ENCODE measurements around the gene MUC5AC. TPM values are rescaled to one million over a fixed set of nuclear protein-coding genes. Genes with fewer than 3 reads are reported as not detected.

MUC5AC gene
- total RNA-seq, 4 donors from 2014 or later, result under 0.01 TPM; not detected in 1

DNA sequence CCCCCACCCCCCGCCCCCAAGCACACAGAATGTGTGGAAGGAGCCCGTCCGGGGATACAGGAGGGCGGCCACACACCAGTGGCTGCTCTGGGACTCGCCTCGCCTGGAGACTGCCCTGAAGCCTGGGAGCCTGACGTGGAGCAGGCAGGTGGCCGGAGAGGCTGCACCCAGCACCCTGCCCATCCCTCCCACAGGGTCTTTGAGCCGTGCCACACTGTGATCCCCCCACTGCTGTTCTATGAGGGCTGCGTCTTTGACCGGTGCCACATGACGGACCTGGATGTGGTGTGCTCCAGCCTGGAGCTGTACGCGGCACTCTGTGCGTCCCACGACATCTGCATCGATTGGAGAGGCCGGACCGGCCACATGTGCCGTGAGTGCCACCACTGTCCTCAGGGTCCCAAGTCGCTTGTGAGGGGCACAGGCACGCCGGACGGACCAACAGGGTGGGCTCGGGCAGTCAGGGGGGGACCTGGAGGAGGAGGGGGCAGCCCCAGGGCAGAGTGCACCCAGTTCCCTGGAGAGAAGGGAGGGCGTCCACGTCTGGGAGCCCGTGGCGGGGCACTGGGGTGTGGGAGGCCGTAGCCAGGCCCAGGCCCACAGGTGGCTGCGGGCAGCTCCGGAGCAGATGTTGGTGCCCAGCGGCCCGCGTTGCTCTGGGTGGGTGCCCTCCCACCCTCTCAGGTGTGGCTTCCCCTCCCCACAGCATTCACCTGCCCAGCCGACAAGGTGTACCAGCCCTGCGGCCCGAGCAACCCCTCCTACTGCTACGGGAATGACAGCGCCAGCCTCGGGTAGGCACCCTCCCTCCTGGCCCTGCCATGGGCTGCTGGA, 38.1 kb downstream of the MUC5AC start:
- no peak overlapping the region for H3K4me3 ChIP-seq
- H3K9me3 ChIP-seq, result no peaks in the 10 kb centered on the region
- peaks cover 0 to 94% (median 27%) of the 10 kb centered on the region in 4 donors for H3K27me3 ChIP-seq
- no peaks in the 10 kb centered on the region for H3K4me1 ChIP-seq
- TF ChIP-seq POLR2AphosphoS5 (IDR thresholded peaks at IDR 0.05), result no peak
- H3K36me3 ChIP-seq, result no peaks in the 10 kb centered on the region
- WGBS, result 89% methylated on average over 33 of the region's 41 CpGs
- intact Hi-C loops (cut with DNase I), result no loop called here
- no peak overlapping the region for H3K27ac ChIP-seq (replicated peaks in 1 of 4)
- DNase-seq (ENCODE audit: extremely low spot score), result no peak

DNA sequence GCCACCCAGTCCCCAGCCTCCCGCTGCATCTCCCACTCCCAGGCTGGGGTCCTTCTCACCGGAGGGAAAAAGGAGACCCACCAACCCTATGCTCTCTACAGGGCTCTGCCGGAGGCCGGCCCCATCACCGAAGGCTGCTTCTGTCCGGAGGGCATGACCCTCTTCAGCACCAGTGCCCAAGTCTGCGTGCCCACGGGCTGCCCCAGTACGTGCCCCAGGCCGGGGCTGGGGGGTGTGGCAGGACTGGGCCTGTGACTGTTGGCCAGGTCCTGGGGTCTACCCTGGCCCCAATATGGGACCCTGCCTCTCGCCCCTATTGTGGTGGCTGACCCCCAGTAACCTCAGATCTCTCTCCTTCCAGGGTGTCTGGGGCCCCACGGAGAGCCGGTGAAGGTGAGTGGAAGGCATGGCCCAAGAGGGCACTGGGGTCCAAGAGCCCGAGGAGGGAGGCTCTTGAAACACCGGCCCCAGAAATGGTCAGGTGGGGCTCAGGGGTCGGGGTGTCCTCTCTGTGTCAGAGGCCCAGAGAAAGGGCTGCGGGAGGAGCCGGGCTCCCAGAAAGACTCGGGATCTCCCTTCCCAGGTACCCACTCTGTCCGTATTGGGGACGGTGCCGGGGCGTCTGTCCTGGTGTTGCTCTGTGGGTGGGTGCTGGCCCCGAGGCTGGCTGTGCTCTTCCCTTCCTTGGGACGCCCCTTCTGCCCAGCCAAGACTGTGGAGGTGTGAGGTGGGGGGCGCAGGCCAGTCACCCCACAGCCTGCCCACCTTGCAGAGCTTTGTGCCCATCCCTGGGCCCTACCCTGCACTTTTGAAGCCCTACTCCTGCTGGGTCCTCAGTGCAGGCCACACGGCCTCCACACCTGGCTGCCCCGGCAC, 39.0 kb downstream of the MUC5AC start:
- TF ChIP-seq POLR2A (IDR thresholded peaks at IDR 0.05; ENCODE audit: low read depth) (no peak), EP300 (IDR thresholded peaks at IDR 0.05) (no peak), POLR2AphosphoS5 (IDR thresholded peaks at IDR 0.05) (no peak)
- TF ChIP-seq, protein P1, sequence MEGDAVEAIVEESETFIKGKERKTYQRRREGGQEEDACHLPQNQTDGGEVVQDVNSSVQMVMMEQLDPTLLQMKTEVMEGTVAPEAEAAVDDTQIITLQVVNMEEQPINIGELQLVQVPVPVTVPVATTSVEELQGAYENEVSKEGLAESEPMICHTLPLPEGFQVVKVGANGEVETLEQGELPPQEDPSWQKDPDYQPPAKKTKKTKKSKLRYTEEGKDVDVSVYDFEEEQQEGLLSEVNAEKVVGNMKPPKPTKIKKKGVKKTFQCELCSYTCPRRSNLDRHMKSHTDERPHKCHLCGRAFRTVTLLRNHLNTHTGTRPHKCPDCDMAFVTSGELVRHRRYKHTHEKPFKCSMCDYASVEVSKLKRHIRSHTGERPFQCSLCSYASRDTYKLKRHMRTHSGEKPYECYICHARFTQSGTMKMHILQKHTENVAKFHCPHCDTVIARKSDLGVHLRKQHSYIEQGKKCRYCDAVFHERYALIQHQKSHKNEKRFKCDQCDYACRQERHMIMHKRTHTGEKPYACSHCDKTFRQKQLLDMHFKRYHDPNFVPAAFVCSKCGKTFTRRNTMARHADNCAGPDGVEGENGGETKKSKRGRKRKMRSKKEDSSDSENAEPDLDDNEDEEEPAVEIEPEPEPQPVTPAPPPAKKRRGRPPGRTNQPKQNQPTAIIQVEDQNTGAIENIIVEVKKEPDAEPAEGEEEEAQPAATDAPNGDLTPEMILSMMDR (IDR thresholded peaks at IDR 0.05), result no peak
- no peaks in the 10 kb centered on the region for H3K36me3 ChIP-seq
- H3K9me3 ChIP-seq, result no peaks in the 10 kb centered on the region
- H3K27me3 ChIP-seq, result peaks cover 0 to 95% (median 28%) of the 10 kb centered on the region in 4 donors
- DNase-seq (ENCODE audit: extremely low spot score), result no peak
- H3K4me1 ChIP-seq, result no peaks in the 10 kb centered on the region
- intact Hi-C loops (cut with DNase I), result no loop called here
- 72% methylated on average over 4 of the region's 28 CpGs for whole genome bisulfite sequencing
- no peak overlapping the region for H3K4me3 ChIP-seq
- no peak overlapping the region for H3K27ac ChIP-seq (replicated peaks in 1 of 4)

DNA sequence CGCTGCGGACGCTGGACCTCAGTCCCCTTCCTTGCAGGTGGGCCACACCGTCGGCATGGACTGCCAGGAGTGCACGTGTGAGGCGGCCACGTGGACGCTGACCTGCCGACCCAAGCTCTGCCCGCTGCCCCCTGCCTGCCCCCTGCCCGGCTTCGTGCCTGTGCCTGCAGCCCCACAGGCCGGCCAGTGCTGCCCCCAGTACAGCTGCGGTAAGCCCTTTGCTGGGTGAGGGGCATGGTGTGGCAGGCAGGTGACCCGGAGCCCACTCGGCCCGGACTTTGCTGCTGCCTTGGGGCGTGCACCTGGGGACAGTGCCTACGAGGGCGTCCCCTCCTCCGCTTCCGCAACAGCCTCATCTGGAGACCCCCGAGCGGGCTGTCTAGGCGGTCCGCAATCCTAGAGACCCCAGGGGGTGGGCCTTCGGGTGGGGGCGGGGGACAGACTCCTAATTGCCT, 39.7 kb downstream of the MUC5AC start:
- peaks cover 0 to 90% (median 28%) of the 10 kb centered on the region in 4 donors for H3K27me3 ChIP-seq
- intact Hi-C loops (cut with DNase I), result no loop called here
- no peak for DNase-seq (ENCODE audit: extremely low spot score)
- H3K4me1 ChIP-seq, result peaks cover 0 to 2% (median under 1%) of the 10 kb centered on the region in 4 donors
- TF ChIP-seq, protein P1 (IDR thresholded peaks at IDR 0.05), result no peak
- TF ChIP-seq EP300 (IDR thresholded peaks at IDR 0.05) (no peak), POLR2AphosphoS5 (IDR thresholded peaks at IDR 0.05) (no peak), POLR2A (IDR thresholded peaks at IDR 0.05; ENCODE audit: low read depth) (no peak)
- H3K27ac ChIP-seq (replicated peaks in 1 of 4), result no peak overlapping the region
- 100% methylated on average over 2 of the region's 29 CpGs for WGBS
- no peaks in the 10 kb centered on the region for H3K9me3 ChIP-seq
- no peaks in the 10 kb centered on the region for H3K36me3 ChIP-seq
- no peak overlapping the region for H3K4me3 ChIP-seq

DNA sequence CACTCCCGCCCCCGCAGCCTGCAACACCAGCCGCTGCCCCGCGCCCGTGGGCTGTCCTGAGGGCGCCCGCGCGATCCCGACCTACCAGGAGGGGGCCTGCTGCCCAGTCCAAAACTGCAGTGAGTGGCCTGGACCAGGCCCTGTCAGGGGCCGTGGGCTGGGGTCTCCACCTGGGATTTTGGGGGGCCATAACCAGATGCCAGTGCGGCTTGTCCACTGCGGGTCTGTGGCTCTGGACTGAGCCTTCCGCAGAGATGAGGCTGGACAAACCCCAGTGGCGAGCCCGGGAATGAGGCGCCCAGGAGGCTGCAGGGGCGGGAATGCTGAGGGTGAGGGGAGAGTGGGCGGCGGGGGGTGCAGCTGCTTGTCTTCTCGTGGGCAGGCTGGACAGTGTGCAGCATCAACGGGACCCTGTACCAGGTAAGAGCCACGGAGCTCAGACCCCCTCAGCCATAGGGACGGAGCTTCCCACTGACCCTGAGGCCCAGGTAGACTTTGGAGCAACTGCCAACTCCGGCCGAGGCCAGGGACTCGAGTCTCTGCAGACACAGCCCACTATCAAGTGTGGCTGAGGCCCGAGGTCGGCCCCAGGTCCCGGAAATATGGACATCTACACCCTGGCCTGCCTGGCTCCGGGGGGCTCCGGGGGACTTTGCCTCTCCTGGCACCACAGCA, 40.3 kb downstream of the MUC5AC start:
- Histone ChIP-seq H3K9me3 (no peaks in the 10 kb centered on the region), H3K36me3 (no peaks in the 10 kb centered on the region), H3K4me1 (peaks cover 3 to 8% (median 6%) of the 10 kb centered on the region in 4 donors), H3K27me3 (peaks cover 0 to 90% (median 28%) of the 10 kb centered on the region in 4 donors), H3K4me3 (no peak overlapping the region), H3K27ac (replicated peaks in 1 of 4) (no peak overlapping the region)
- intact Hi-C loops (cut with DNase I), result no loop called here
- WGBS, result 82% methylated on average over 27 of the region's 33 CpGs
- TF ChIP-seq, protein P1 (IDR thresholded peaks at IDR 0.05), result no peak
- TF ChIP-seq POLR2A (IDR thresholded peaks at IDR 0.05; ENCODE audit: low read depth) (no peak), EP300 (IDR thresholded peaks at IDR 0.05) (no peak), POLR2AphosphoS5 (IDR thresholded peaks at IDR 0.05) (no peak)
- no peak for DNase-seq (ENCODE audit: extremely low spot score)
